ENCODE data around the gene PKD1L1.
"Not testable (repeated sequence)": the region's sequence is repeated elsewhere in the genome, so short reads cannot be mapped to it uniquely, and the experiment has no call there.

PKD1L1 gene

DNA sequence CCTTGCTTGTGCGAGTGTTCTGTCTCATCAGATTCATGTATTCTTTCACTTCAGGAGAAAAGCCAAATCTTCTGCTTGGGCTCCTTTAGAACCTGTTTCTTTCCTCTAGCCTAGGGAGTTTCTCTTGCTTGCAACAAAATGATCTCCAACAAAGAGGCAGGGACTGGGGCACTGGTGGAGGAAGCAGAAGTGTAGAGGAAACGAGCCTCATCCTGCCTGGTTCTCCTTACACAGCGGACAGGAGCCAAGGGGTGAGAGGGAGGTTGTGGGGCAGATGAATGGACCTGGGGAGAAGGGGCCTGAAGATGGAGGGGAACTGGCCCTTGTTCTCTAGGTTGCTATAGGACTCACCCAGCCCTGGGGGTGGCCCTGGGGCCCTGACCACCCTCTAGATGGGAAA lies 141.1 kb downstream of the PKD1L1 start:
- no peak overlapping the region for H3K4me3 Mint-ChIP-seq
- no peaks in the 10 kb centered on the region for H3K9me3 Mint-ChIP-seq
- H3K36me3 Mint-ChIP-seq (ENCODE audit: low read depth): no peaks in the 10 kb centered on the region
- H3K27ac Mint-ChIP-seq: no peak overlapping the region
- H3K27me3 Mint-ChIP-seq: no peaks in the 10 kb centered on the region
- DNase-seq: no peak
- H3K4me1 Mint-ChIP-seq (ENCODE audit: low read depth): no peaks in the 10 kb centered on the region

DNA sequence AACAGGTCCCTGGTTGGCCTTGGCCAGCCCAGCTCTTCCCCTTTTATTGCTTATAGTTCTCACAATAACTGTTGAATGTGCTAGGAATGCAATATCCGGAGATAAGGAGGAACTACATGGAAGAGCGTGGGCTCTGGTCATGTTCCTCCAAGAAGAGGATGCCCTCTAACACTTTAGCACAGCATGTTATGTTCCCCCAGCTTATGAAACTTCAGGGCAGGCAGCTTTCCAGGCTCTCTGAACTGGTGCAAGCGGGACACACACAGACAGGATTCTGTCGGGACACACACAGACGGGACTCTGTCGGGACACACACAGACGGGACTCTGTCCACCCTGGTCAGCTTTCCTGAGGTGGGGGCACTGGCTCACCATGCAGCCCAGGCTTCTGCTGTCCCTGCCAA lies 141.6 kb downstream of the PKD1L1 start:
- H3K4me1 Mint-ChIP-seq (ENCODE audit: low read depth): no peaks in the 10 kb centered on the region
- H3K27ac Mint-ChIP-seq: no peak overlapping the region

DNA sequence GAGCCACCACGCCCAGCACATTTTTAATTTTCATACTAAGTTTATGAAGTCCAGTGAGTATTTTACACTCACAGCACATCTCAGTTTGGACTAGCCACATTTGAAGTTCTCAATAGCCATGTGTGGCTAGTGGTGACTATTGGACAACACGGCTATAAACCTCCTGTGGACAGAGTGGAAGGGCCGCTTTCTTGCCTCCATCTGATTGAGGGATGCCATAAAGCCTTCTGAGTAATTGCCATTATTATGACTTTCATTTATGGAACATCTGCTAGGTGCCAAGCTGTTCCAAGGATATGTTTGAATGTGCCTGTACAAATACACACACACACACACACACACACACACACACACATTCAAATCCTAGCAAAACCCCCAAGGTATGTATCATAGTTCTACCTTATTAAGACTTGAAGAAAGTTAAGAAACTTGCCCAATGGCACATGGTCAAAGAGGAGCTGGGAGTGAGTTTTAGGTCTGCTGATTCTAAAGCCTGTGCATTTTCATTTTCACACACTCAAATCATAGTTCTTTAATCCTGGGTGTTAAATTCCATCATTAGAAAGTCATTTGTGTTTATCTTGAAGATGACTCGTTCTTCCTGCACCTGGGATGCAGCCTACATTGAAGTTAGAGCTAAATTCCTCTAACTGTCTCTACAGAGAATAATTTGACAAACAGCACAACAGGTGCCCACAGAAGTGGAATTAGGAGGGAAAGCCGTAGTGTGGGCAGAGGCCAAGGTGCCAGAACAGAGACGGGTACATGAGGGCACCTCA lies 143.3 kb downstream of the PKD1L1 start:
- no peak for DNase-seq
- no peaks in the 10 kb centered on the region for H3K9me3 Mint-ChIP-seq

More for the DNA sequence above, 141.6 kb downstream of the PKD1L1 start:
- H3K9me3 Mint-ChIP-seq: no peaks in the 10 kb centered on the region
- no peak overlapping the region for H3K4me3 Mint-ChIP-seq
- no peaks in the 10 kb centered on the region for H3K27me3 Mint-ChIP-seq
- no peak for DNase-seq
- H3K36me3 Mint-ChIP-seq (ENCODE audit: low read depth): no peaks in the 10 kb centered on the region

DNA sequence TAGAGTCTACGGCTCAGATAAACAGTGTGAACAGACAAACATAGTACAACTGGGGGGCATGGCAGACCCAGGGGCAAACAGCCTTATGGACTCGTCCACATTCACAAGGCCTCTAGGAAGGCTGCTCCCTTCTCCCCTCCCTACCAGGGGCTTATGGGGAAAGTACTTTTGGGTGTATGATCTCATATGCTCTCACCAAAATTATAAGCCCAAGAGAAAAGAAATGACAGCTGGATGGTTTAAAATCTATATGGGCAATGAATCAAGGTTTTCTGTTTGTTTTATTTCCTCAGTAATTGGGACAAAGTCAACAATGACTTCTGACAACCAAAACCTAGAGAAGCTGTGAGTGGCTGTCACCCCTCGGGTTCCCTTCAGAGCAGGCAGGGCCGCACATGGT lies 144.4 kb downstream of the PKD1L1 start:
- DNase-seq: no peak
- Mint-ChIP-seq H3K36me3 (ENCODE audit: low read depth) (no peaks in the 10 kb centered on the region), H3K27me3 (no peaks in the 10 kb centered on the region), H3K4me3 (no peak overlapping the region), H3K4me1 (ENCODE audit: low read depth) (no peaks in the 10 kb centered on the region), H3K9me3 (no peaks in the 10 kb centered on the region), H3K27ac (no peak overlapping the region)

More for the DNA sequence above, 143.3 kb downstream of the PKD1L1 start:
- Mint-ChIP-seq H3K4me1 (ENCODE audit: low read depth) (no peaks in the 10 kb centered on the region), H3K27me3 (no peaks in the 10 kb centered on the region), H3K36me3 (ENCODE audit: low read depth) (no peaks in the 10 kb centered on the region), H3K4me3 (no peak overlapping the region), H3K27ac (no peak overlapping the region)

DNA sequence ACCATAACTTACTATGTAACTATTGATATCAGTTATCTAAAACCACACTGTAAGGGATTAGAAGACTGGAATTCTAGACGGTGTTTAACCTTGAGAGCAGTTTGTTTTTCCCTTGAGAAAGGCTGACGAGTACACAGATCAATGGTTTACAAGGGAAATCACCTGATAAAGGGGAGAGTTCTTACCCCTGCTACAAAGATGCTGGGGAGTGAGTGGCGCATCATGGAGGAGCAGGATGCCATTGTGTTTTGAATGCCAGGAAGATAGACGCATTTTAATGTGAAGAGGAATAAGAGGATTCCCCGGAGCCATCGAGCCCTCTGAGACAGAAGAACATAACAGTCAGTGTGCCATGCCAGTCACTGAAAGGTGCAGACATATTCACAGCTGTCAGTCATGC lies 145.2 kb downstream of the PKD1L1 start:
- Mint-ChIP-seq H3K9me3 (no peaks in the 10 kb centered on the region), H3K27ac (no peak overlapping the region), H3K27me3 (no peaks in the 10 kb centered on the region), H3K4me3 (no peak overlapping the region), H3K36me3 (ENCODE audit: low read depth) (no peaks in the 10 kb centered on the region), H3K4me1 (ENCODE audit: low read depth) (no peaks in the 10 kb centered on the region)
- DNase-seq: no peak

DNA sequence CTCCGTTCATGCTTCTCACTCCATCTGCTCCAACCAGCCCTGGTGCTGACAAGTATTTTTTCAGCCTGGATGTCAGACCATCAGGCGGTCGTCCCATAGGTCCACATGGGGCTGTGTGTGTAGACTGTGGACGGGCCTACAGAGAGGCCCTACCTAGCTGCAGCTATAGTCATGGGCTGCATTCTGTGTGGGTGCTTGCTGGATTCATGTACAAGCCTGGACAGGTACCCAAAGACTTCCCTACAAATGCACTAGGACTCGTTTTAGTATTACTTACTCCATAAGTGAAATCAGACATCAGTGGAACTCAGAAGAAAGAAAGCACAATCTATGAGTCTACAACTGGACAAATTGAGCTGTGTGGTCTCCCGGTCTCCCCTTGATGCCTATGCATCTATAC lies 146.8 kb downstream of the PKD1L1 start:
- Mint-ChIP-seq H3K4me1 (ENCODE audit: low read depth) (no peaks in the 10 kb centered on the region), H3K36me3 (ENCODE audit: low read depth) (no peaks in the 10 kb centered on the region), H3K9me3 (no peaks in the 10 kb centered on the region), H3K27me3 (no peaks in the 10 kb centered on the region), H3K27ac (no peak overlapping the region), H3K4me3 (no peak overlapping the region)
- DNase-seq: no peak

DNA sequence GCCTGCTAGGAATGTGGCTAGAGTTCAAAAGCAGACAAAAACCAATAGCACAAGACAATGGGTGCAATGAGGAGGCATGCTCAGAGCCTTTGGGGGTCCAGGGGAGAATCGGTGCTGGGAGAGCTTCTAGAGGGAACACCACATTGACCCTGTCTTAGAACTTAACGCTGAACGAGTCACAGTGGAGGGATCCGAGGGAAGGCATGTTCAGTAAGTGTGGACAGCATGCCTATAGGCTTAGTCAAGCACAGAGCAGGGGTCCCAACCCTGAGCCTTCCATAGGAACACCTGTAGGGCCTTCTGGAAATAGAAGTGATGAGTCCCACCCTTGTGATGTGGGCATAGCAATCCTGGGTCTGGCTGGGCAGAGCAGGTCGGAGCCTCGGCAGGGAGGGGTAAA lies 148.7 kb downstream of the PKD1L1 start:
- Mint-ChIP-seq H3K4me1 (ENCODE audit: low read depth) (no peaks in the 10 kb centered on the region), H3K9me3 (no peaks in the 10 kb centered on the region), H3K36me3 (ENCODE audit: low read depth) (no peaks in the 10 kb centered on the region), H3K27ac (no peak overlapping the region), H3K27me3 (peaks cover 1% of the 10 kb centered on the region), H3K4me3 (no peak overlapping the region)
- no peak for DNase-seq

DNA sequence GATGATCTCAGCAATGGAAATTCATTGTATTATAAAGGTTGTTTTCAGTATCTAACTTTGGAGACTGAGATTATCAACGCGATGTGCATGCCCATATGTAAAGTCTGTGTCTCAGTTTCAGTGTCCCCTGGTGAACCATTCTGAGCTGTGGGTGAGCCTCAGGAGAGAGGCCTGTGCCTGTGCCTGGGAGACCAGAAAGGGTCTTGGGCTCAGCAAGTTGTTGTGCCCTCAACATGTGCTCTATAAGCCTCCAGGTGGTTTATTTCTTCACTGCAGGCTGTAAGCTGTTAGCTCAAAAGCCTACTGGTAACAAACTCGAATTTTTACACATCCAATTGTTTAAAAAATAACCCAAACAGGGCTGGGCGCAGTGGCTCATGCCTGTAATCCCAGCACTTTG lies 151.9 kb downstream of the PKD1L1 start:
- H3K9me3 Mint-ChIP-seq: no peaks in the 10 kb centered on the region
- H3K36me3 Mint-ChIP-seq (ENCODE audit: low read depth): no peaks in the 10 kb centered on the region
- DNase-seq: no peak
- H3K4me1 Mint-ChIP-seq (ENCODE audit: low read depth): no peaks in the 10 kb centered on the region
- H3K4me3 Mint-ChIP-seq: no peak overlapping the region
- H3K27ac Mint-ChIP-seq: no peak overlapping the region
- peaks cover 3% of the 10 kb centered on the region for H3K27me3 Mint-ChIP-seq

DNA sequence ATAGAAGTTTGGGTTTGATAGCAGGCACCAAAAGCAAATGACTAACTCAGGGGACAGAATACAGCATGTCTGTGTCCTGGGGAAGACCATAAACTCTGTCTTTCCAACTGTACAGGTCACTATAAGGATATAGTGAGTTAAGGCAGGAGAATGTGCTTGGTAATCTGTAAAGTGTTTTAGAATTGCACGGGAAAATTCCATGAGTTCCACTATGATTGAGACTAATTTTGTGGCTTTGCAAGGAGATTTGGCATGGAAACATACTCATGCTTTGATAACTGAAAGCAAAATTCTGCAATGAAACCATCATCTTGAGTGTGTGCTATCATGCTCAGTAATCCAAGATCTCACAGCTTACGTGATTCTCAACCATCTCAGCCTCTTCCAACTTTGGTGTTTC lies 152.6 kb downstream of the PKD1L1 start:
- H3K9me3 Mint-ChIP-seq: no peaks in the 10 kb centered on the region
- H3K36me3 Mint-ChIP-seq (ENCODE audit: low read depth): no peaks in the 10 kb centered on the region
- peaks cover 3% of the 10 kb centered on the region for H3K27me3 Mint-ChIP-seq
- H3K4me3 Mint-ChIP-seq: no peak overlapping the region
- no peaks in the 10 kb centered on the region for H3K4me1 Mint-ChIP-seq (ENCODE audit: low read depth)
- no peak overlapping the region for H3K27ac Mint-ChIP-seq
- DNase-seq: no peak

DNA sequence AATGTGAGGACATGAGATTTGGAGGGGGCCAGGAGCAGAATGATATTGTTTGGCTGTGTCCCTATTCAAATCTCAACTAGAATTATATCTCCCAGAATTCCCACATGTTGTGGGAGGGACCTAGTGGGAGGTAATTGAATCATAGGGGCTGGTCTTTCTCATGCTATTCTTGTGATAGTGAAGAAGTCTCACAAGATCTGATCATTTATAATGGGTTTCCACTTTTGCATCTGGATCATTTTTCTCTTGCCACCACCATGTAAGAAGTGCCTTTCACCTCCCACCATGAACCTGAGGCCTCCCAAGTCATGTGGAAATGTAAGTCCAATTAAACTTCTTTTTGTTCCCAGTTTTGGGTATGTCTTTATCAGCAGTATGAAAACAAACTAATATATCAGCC lies 153.1 kb downstream of the PKD1L1 start:
- not testable (repeated sequence) for H3K4me3 Mint-ChIP-seq; H3K27me3 Mint-ChIP-seq; H3K9me3 Mint-ChIP-seq; H3K4me1 Mint-ChIP-seq (ENCODE audit: low read depth); H3K36me3 Mint-ChIP-seq (ENCODE audit: low read depth); H3K27ac Mint-ChIP-seq; DNase-seq

DNA sequence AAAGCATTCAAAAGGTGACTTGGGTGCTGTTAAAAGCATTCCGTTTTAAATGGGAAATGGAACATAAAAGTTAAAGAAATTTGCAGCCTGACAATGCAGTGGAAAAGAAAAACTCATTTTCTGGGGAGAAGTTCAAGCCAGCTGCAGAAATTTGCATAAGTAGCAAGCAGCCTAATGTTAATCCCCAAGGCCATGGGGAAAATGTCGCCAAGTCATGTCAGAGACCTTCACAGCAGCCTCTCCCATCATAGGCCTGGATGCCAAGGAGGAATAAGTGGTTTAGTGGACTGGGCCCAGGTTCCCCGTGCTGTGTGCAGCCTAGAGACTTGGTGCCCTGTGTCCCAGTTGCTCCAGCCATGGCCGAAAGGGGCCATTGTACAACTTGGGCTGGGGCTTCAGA lies 154.2 kb downstream of the PKD1L1 start:
- no peaks in the 10 kb centered on the region for H3K4me1 Mint-ChIP-seq (ENCODE audit: low read depth)
- peaks cover 3% of the 10 kb centered on the region for H3K27me3 Mint-ChIP-seq
- H3K27ac Mint-ChIP-seq: no peak overlapping the region
- H3K4me3 Mint-ChIP-seq: no peak overlapping the region
- no peak for DNase-seq
- no peaks in the 10 kb centered on the region for H3K9me3 Mint-ChIP-seq
- no peaks in the 10 kb centered on the region for H3K36me3 Mint-ChIP-seq (ENCODE audit: low read depth)

DNA sequence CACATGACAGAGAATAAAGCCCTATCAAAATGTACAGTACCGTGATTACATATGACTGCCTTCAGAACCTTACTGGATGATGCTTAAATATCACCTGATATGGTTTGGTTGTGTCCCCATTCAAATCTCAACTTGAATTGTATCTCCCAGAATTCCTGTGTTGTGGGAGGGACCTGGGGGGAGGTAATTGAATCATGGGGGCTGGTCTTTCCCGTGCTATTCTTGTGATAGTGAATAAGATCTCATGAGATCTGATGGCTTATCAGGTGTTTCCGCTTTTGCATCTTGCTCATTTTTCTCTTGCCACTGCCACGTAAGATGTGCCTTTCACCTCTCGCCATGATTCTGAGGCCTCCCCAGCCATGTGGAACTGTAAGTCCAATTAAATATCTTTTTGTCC lies 155.1 kb downstream of the PKD1L1 start:
- H3K4me1 Mint-ChIP-seq (ENCODE audit: low read depth); H3K27ac Mint-ChIP-seq; H3K4me3 Mint-ChIP-seq; H3K9me3 Mint-ChIP-seq; H3K27me3 Mint-ChIP-seq; DNase-seq; H3K36me3 Mint-ChIP-seq (ENCODE audit: low read depth): not testable (repeated sequence)

DNA sequence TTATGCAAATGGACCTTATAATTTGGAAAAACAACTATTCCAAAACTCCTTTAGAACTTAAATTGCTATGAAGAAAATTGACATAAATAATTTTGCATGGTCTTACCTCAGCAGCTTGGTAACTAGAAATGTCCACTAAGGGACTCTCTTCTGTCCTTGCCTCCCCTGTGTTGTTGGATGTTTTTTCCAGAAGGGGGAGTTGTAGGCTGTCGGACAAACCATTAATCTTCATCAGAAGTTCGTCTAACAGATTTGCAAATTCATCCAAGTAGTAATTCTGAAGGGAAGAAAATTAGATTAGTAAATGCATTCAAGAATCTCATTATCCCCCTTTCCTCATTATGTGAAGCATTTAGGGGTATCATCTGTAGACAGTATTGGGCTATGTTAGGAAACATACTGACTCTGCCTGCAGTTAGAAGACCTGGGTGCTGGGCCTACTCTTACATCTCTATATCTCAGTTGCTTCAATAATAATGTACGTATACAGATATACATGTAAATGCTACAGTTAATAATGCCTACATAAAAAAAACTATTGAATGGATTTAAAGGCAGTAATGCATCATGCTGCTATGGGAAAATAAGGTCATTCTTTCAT lies 155.6 kb downstream of the PKD1L1 start:
- Mint-ChIP-seq H3K4me1 (ENCODE audit: low read depth) (no peaks in the 10 kb centered on the region), H3K36me3 (ENCODE audit: low read depth) (no peaks in the 10 kb centered on the region), H3K4me3 (no peak overlapping the region), H3K27ac (no peak overlapping the region), H3K27me3 (peaks cover 3% of the 10 kb centered on the region), H3K9me3 (no peaks in the 10 kb centered on the region)
- DNase-seq: no peak

DNA sequence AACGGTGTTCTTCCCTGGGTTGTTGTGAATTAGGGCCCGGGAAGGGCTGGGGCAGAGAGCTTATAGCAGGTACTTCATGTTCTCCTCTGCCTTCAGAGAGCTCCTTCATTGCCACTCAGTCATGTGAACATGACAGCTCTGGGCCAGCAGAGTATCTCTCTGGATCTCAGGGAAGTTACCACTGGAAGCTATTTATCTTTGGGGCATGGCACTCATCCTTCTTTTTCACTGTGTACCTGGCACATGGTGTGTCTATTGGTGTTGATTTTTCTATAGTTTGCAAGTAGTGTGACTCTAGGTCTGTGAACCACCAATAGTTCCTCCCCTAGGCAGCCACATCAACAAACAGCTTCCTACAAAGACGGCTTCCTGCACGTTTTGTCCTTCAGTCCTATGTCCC lies 156.6 kb downstream of the PKD1L1 start:
- no peak overlapping the region for H3K27ac Mint-ChIP-seq

DNA sequence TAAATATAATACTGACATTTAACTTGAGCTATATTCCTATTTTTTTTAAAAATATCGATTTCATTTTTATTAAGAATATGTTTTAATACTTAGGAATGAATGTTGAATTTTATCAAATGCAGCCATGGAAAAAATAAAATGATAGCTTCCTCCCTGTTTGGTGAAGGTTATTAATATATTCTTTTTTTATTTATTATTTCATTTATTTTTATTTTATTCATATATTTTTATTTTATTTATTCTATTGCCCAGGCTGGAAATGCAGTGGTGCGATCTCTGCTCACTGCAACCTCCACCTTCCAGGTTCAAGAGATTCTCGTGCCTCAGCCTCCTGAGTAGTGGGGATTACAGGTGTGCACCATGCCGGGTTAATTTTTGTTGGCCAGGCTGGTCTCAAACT lies 160.2 kb downstream of the PKD1L1 start:
- Mint-ChIP-seq H3K27ac (no peak overlapping the region), H3K4me1 (ENCODE audit: low read depth) (no peaks in the 10 kb centered on the region), H3K27me3 (no peaks in the 10 kb centered on the region), H3K9me3 (no peaks in the 10 kb centered on the region), H3K4me3 (no peak overlapping the region), H3K36me3 (ENCODE audit: low read depth) (no peaks in the 10 kb centered on the region)
- no peak for DNase-seq

More for the DNA sequence above, 156.6 kb downstream of the PKD1L1 start:
- no peaks in the 10 kb centered on the region for H3K9me3 Mint-ChIP-seq
- no peaks in the 10 kb centered on the region for H3K36me3 Mint-ChIP-seq (ENCODE audit: low read depth)
- DNase-seq: no peak
- H3K27me3 Mint-ChIP-seq: peaks cover 3% of the 10 kb centered on the region
- no peak overlapping the region for H3K4me3 Mint-ChIP-seq
- no peaks in the 10 kb centered on the region for H3K4me1 Mint-ChIP-seq (ENCODE audit: low read depth)
